SK-N-SH (cell line): Measurements from ENCODE around the gene PTGES3.

Experiments
- GABPA ChIP-seq: IDR thresholded peaks from 2 replicates; pipeline ENCODE4 v1.4.0; 2012; ENCODE audit warnings: low read depth, mild to moderate bottlenecking
- REST ChIP-seq: IDR thresholded peaks from 2 replicates; pipeline ENCODE4 v1.6.1; 2012; ENCODE audit warnings: mild to moderate bottlenecking, low read depth, low read length, moderate library complexity
- RFX5 ChIP-seq: IDR thresholded peaks from 2 replicates; pipeline ENCODE4 v1.6.1; 2012; ENCODE audit warnings: mild to moderate bottlenecking, improper control_type of control experiment, low read length
- USF1 ChIP-seq: IDR thresholded peaks from 2 replicates; pipeline ENCODE4 v1.4.0; 2012; ENCODE audit warnings: low read depth, borderline replicate concordance
- USF2 ChIP-seq: fragments of 150-350 bp; IDR thresholded peaks from 2 replicates; pipeline ENCODE4 v1.6.1; 2017; ENCODE audit warnings: antibody characterized with exemption, low read length, low read depth, borderline replicate concordance
- TF ChIP-seq, protein P1 (sequence below): fragments of 200-600 bp; sonication (generic); IDR thresholded peaks from 2 replicates; pipeline ENCODE4 v1.6.1; 2017; ENCODE audit warnings: antibody characterized with exemption, mild to moderate bottlenecking, moderate library complexity
- TF ChIP-seq, protein P2 (sequence below): IDR thresholded peaks from 2 replicates; pipeline ENCODE4 v1.4.0; 2012; ENCODE audit warnings: low read depth

- TF ChIP-seq, protein P1, sequence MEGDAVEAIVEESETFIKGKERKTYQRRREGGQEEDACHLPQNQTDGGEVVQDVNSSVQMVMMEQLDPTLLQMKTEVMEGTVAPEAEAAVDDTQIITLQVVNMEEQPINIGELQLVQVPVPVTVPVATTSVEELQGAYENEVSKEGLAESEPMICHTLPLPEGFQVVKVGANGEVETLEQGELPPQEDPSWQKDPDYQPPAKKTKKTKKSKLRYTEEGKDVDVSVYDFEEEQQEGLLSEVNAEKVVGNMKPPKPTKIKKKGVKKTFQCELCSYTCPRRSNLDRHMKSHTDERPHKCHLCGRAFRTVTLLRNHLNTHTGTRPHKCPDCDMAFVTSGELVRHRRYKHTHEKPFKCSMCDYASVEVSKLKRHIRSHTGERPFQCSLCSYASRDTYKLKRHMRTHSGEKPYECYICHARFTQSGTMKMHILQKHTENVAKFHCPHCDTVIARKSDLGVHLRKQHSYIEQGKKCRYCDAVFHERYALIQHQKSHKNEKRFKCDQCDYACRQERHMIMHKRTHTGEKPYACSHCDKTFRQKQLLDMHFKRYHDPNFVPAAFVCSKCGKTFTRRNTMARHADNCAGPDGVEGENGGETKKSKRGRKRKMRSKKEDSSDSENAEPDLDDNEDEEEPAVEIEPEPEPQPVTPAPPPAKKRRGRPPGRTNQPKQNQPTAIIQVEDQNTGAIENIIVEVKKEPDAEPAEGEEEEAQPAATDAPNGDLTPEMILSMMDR = no peak
- TF ChIP-seq RFX5 = no peak
- no peak for TF ChIP-seq USF1
- no peak for TF ChIP-seq USF2
- TF ChIP-seq, protein P2, sequence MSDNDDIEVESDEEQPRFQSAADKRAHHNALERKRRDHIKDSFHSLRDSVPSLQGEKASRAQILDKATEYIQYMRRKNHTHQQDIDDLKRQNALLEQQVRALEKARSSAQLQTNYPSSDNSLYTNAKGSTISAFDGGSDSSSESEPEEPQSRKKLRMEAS = peak; percentile 99
- TF ChIP-seq REST = peak; percentile 47; the same call in 1 of the 2 replicates
- peak; percentile 98 for TF ChIP-seq GABPA
Measured at GRCh38 chr12:56724972-56725722, 37.1 kb upstream of the PTGES3 start, which contains the start of gene NACA.
